PC-3 (cell line): ENCODE data around the gene PPM1F.

Source experiments
- CTCF ChIP-seq: fragments of 300-600 bp; sonication (generic); conservative IDR thresholded peaks from 2 replicates; pipeline ENCODE4 v1.5.1; 2017; ENCODE audit warnings: antibody characterized with exemption, low read depth, mild to moderate bottlenecking, low read length
- EZH2phosphoT487 ChIP-seq: fragments of 300-600 bp; sonication (generic); IDR thresholded peaks from 2 replicates; pipeline ENCODE4 v1.6.1; 2018; ENCODE audit warnings: mild to moderate bottlenecking, antibody characterized with exemption, low read length, borderline replicate concordance

- TF ChIP-seq CTCF, result no peak
- TF ChIP-seq EZH2phosphoT487, result no peak
These were observed 25.9 kb downstream of the PPM1F start for GRCh38 chr22:21926728-21927127.
